HG03460 (cell line): ENCODE data around the gene DPP6.
"Not testable (repeated sequence)": the region's sequence is repeated elsewhere in the genome, so short reads cannot be mapped to it uniquely, and the experiment has no call there.

Source experiments
- ATAC-seq: cut with Tn5 transposase; IDR thresholded peaks from one replicate; pipeline ENCODE4 v1.9.1; 2021; ENCODE audit not compliant: unreplicated experiment

DPP6 gene

GRCh38 chr7:154072395-154073181, 20.4 kb downstream of the DPP6 start:
- ATAC-seq, result not testable (repeated sequence)

DNA sequence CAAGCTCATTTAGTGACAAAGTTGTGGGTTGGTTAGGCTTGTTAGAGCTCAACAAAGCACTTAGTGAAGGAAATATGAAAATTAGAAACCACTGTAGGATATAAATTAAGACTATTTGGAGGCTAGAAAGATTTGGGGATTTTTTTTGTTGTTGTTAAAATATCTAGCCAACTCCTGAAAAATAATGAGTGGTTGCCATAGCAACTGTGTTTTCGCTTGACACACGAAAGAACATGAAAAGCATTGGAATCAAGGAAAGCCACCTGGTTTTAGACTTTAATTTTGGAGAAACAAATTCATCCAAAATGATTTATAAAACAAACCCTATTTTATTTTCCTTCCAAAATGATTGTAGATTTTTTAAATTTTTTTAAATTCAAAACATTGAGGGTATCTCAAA, 26.3 kb downstream of the DPP6 start:
- ATAC-seq, result not testable (repeated sequence)

DNA sequence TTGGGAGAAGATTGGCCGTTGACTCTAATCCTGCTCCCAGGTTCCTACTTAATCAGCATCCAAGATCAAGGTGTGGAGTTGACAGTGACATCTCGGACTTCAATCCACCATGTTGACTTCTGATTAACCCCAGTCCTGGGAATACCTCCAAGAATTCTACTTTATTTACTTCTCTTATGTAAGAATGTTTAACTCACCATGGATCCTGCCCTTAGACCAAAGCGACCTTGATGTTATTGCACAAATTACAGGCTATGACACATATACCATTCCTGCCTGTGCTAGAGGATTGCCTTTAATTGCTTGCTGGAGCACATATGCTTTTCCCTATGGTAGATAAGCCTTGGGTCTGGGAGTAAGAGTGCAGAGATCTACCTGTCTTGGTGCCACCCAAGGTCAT, 28.1 kb downstream of the DPP6 start:
- ATAC-seq, result not testable (repeated sequence)

DNA sequence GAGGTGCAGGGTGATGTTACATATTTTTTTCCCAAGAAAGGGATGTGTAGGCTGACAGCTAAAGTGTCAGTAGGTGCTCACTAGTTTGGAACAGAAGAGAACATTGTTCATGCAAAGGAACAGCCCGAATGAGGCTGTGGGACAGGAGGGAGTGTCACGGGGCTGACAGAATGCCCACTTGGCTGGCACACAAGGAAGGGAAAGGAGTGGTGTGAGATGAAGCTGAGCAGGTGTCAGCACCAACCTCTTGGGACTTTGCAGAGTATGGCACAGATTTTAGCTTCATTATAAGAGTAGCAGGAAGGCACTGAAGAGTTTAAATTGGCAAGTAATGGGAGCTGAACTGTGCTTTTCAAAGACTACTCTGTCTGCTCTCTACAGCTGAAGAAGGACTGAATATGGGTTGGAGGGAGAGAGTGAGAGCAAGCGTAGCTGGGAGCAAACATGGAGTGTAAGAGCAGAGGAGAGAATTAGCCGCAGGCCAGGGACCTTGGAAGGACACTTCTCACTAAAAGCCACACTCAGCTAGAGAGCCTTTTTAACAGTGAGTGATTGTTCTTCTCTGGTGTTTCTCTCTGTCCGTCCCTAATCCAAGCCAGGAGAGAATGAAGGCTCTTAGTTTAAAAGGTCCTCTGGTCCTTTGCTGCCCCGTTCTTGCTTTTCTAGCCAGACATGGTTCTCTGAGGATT, 35.0 kb downstream of the DPP6 start:
- ATAC-seq, result not testable (repeated sequence)

GRCh38 chr7:154092093-154092492, 39.9 kb downstream of the DPP6 start:
- ATAC-seq, result not testable (repeated sequence)

GRCh38 chr7:154095201-154095600, 43.0 kb downstream of the DPP6 start:
- ATAC-seq, result not testable (repeated sequence)

GRCh38 chr7:154105063-154105462, 52.9 kb downstream of the DPP6 start:
- ATAC-seq, result not testable (repeated sequence)

DNA sequence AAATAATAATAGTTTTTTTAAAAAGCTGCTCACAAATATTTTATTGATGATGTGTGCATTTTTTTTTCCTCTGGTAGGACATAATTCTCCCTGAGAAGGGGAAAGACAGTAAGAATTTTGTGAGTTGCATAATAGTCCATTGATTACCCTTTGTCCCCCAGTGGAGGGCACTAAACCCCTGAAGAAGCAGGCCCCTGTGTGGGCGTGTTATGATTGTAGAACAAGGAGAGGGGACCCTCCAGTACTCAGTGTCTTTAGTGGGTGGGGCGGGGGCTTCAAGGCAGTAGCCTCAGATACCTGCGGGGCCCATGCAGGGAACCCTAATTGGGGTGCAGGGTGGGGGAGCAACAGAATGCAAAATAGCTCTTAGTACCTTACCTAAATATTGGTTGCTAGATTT, 57.4 kb downstream of the DPP6 start:
- not testable (repeated sequence) for ATAC-seq

- not testable (repeated sequence) for ATAC-seq
Observed at GRCh38 chr7:154113732-154114351, 61.6 kb downstream of the DPP6 start.

DNA sequence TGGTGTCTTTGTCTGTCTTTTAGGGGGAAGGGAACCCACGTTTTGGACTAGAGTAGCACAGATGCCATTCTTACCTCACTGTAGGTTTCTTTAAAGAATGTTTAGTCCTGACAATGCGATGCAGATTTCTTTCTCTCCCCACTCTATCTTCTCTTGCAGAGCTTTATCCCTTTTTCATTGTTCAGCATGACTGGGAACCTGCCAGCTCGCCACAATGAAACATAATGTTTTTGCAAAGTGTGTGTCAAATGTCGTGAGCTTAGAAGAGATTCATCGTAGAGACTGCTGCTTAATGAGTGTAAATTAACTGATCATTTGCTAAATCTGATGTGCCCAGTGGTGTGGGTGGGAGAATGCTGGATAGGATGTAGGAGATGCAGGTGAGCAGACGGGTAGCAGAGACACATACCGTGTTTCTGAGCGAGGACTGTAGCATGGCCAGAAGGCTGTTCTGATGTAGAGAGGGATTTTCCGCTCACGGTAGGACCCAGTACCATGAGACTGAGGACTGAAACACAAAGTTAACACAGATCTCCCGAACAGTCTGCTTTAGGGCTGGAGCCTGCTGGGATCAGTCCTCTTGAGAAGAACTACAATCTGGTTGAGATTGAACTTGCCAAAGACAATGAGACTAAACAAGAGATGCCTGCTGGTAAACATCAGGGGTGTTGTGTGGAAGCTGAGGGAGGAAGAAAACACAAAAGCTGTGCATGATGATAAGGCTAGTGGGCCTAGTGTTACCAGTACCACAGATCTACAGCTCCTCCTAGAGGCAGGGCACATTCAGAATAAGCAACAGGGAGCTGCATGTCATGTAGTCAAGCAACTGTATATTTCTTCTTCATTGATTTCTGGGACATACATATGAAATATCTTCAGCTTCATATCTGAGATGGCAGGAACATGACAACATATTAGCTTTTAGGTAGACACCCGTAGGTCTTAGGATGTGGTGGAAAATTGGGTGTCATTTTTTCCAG, 65.5 kb downstream of the DPP6 start:
- ATAC-seq, result not testable (repeated sequence)

- ATAC-seq, result not testable (repeated sequence)
Observed at GRCh38 chr7:154120825-154121224, 68.6 kb downstream of the DPP6 start.

- not testable (repeated sequence) for ATAC-seq
Observed at GRCh38 chr7:154122720-154123119, 70.5 kb downstream of the DPP6 start.

DNA sequence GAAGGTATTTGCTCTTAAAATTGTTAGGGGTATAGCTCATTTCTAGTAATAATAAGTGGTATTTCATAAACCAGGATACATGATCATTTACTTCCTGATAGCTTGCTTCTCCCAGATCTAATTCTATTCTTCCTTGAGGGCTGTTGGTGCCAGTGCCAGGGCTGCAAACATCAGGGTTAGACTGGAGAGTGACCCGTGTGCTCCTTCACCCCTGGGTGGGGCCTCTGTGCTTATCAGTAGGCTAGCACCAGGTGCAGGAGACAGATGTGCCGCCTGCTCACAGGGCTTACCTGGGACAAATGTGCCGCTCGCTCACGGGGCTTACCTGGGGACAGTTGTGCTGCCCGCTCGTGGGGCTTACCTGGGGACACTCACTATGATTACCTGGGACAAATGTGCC, 71.2 kb downstream of the DPP6 start:
- not testable (repeated sequence) for ATAC-seq

GRCh38 chr7:154129142-154129541, 76.9 kb downstream of the DPP6 start:
- ATAC-seq, result not testable (repeated sequence)

- not testable (repeated sequence) for ATAC-seq
Observed at GRCh38 chr7:154132617-154133016, 80.4 kb downstream of the DPP6 start.

GRCh38 chr7:154133703-154134277, 81.6 kb downstream of the DPP6 start:
- not testable (repeated sequence) for ATAC-seq

DNA sequence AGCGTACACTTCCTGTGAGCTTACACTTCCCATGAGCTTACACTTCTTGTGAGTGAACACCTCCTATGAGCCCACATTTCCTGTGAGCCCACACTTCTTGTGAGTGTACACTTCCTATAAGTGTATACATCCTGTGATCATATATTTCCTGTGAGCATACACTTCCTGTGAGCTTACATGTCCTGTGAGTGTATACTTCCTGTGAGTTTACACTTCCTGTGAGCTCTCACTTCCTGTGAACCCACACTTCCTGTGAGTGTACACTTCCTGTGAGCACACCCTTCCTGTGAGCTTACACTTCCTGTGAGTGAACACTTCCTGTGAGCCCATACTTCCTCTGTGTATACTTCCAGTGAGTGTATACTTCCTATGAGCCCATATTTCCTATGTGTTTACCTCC, 82.5 kb downstream of the DPP6 start:
- ATAC-seq, result not testable (repeated sequence)

GRCh38 chr7:154135646-154136045, 83.4 kb downstream of the DPP6 start:
- not testable (repeated sequence) for ATAC-seq

DNA sequence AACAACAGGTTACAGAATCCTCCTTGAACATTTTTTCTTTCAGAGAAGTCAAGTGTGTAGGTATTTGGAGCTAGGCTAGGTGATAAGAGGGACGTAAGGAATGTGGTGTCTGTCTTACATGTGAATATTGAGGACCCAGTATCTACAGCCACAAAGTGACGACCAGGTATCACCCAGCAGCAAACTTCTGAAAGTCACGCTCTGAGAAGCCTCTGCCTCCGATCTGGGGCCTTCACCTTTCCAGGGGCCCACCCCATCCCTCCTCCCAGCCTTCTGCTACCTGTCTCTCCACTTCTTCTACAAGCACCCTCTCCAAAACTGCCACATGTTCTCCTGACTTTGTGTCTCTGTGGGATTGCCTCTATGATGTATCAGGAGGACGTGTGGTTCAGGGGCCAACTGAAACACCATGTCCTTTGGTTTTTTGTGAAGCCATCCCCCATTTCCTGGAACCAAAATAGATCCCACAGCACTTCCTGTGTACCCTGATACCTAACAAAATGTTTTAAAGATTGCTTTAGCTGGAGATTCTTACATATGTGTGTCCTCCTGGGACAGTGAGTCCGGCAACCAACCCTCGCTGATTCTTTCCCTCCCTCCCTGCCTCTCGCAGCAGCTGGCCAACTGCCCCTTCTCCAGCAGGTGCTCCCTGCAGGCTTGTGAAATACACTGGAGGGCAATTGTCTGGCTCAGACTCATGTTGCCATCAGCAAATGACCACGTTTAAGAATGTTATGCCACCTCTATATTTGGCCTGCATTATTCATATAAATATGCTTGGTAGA, 93.9 kb downstream of the DPP6 start:
- ATAC-seq, result not testable (repeated sequence)
